ENCODE data around the gene EBF4.

EBF4 gene

GRCh38 chr20:2699775-2700413 is 7.3 kb downstream of the EBF4 start:
- no peak for DNase-seq (ENCODE audit: low read depth in 1 of 2, low spot score in 1 of 2)

GRCh38 chr20:2700913-2701620 is 8.5 kb downstream of the EBF4 start:
- no peak for DNase-seq (ENCODE audit: low read depth in 1 of 2, low spot score in 1 of 2)

GRCh38 chr20:2701671-2702081 is 9.1 kb downstream of the EBF4 start:
- no peak for DNase-seq (ENCODE audit: low read depth in 1 of 2, low spot score in 1 of 2)

- no peak for DNase-seq (ENCODE audit: low read depth in 1 of 2, low spot score in 1 of 2)
Measured at GRCh38 chr20:2703716-2704475, 11.3 kb downstream of the EBF4 start.

- no peak for DNase-seq (ENCODE audit: low read depth in 1 of 2, low spot score in 1 of 2)
Measured at GRCh38 chr20:2705931-2706645, 13.5 kb downstream of the EBF4 start.

GRCh38 chr20:2706688-2707352 is 14.2 kb downstream of the EBF4 start:
- no peak for DNase-seq (ENCODE audit: low read depth in 1 of 2, low spot score in 1 of 2)

GRCh38 chr20:2707353-2708072 is 14.9 kb downstream of the EBF4 start:
- no peak for DNase-seq (ENCODE audit: low read depth in 1 of 2, low spot score in 1 of 2)

GRCh38 chr20:2708073-2708415 is 15.5 kb downstream of the EBF4 start:
- no peak for DNase-seq (ENCODE audit: low read depth in 1 of 2, low spot score in 1 of 2)

- DNase-seq (ENCODE audit: low read depth in 1 of 2, low spot score in 1 of 2): no peak
Measured at GRCh38 chr20:2708665-2709064, 16.1 kb downstream of the EBF4 start.

- no peak for DNase-seq (ENCODE audit: low read depth in 1 of 2, low spot score in 1 of 2)
Measured at GRCh38 chr20:2709205-2709981, 16.8 kb downstream of the EBF4 start.

- no peak for DNase-seq (ENCODE audit: low read depth in 1 of 2, low spot score in 1 of 2)
Measured at GRCh38 chr20:2713285-2713684, 20.7 kb downstream of the EBF4 start.

GRCh38 chr20:2729251-2729713 is 36.7 kb downstream of the EBF4 start:
- no peak for DNase-seq (ENCODE audit: low read depth in 1 of 2, low spot score in 1 of 2)

- DNase-seq (ENCODE audit: low read depth in 1 of 2, low spot score in 1 of 2): no peak
Measured at GRCh38 chr20:2729791-2730190, 37.2 kb downstream of the EBF4 start.

- DNase-seq (ENCODE audit: low read depth in 1 of 2, low spot score in 1 of 2): no peak
Measured at GRCh38 chr20:2734899-2735298, 42.3 kb downstream of the EBF4 start.

GRCh38 chr20:2736441-2736840 is 43.9 kb downstream of the EBF4 start:
- no peak for DNase-seq (ENCODE audit: low read depth in 1 of 2, low spot score in 1 of 2)

GRCh38 chr20:2738331-2739041 is 45.9 kb downstream of the EBF4 start:
- DNase-seq (ENCODE audit: low read depth in 1 of 2, low spot score in 1 of 2): no peak

GRCh38 chr20:2739042-2739398 is 46.4 kb downstream of the EBF4 start:
- no peak for DNase-seq (ENCODE audit: low read depth in 1 of 2, low spot score in 1 of 2)

GRCh38 chr20:2740702-2741101 is 48.1 kb downstream of the EBF4 start:
- DNase-seq (ENCODE audit: low read depth in 1 of 2, low spot score in 1 of 2): no peak

GRCh38 chr20:2741463-2741862 is 48.9 kb downstream of the EBF4 start:
- DNase-seq (ENCODE audit: low read depth in 1 of 2, low spot score in 1 of 2): no peak

Data from stimulated activated CD4-positive, alpha-beta T cell treated with anti-CD3 and anti-CD28 coated beads, Interleukin-15, amount 100 ng/mL, for 1 hour (primary cell).